Kidney capillary endothelial cell (primary cell): Measurements from ENCODE around the gene RERE.

ENCODE experiments used
- DNase-seq: peaks from one replicate; pipeline ENCODE4 v3.0.0-alpha.2; 2018; ENCODE audit warnings: low spot score

RERE gene

DNA sequence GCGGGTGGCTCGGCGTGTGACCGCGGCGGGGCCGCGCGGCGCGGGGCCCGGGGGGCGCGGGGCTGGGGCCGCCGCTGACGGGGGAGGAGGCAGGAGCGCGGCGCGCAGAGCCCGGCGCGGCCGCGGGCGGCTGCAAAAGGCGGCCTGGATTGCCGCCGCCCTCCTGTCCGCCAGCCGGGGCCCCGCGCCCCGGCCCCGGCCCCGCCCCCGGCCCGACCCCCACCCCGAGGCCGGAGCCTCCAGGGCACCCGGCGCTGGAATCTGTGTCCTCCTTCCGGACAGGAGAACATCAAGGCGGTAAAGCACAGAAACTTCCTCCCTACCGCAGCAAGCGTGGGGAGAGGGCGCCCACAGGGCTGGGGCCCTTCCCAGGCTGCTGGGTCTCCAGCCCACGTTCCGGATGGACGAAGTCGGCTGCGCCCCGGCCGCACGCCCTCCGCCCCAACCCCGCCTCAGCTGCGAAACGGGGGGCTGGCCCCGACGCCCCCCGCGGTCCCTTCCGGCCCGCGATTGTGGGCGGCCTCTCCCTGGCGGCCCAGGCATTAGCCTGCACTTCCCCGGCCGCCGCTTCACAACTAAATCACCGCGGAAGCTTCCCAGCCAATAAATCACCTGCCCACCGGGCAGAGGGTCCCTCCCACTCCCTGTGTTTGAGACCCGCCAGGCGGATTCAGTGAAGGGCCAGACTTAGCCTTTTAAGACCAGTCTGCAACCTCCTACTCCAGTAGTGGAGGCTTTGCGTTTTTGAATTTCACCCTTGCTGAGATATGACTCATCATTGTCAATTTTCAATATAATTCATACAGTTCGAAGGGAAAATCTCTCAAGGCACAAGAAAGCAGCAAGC, 393.5 kb downstream of the RERE start:
- peak; percentile 39 for DNase-seq

DNA sequence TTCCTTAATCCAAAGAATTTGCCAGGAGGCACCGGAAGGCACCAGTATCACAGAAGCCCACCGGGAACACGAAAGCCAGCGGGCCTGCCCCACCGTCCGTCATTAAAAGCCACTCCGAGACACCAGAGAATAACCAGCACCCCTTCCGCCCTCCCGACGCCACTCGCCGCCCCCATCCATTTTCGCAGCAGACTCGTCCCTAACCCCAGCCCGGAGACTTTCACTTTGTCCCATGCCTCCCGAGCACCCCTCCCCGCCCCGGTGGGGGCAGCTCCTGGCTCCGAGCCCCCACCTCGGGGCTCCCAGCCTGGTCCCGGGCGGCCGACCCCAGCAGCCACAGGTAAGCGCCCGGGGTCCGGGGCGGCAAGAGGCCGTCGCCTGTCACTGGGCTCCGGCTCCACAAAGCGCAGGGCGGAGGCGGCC, 394.2 kb downstream of the RERE start:
- no peak for DNase-seq

DNA sequence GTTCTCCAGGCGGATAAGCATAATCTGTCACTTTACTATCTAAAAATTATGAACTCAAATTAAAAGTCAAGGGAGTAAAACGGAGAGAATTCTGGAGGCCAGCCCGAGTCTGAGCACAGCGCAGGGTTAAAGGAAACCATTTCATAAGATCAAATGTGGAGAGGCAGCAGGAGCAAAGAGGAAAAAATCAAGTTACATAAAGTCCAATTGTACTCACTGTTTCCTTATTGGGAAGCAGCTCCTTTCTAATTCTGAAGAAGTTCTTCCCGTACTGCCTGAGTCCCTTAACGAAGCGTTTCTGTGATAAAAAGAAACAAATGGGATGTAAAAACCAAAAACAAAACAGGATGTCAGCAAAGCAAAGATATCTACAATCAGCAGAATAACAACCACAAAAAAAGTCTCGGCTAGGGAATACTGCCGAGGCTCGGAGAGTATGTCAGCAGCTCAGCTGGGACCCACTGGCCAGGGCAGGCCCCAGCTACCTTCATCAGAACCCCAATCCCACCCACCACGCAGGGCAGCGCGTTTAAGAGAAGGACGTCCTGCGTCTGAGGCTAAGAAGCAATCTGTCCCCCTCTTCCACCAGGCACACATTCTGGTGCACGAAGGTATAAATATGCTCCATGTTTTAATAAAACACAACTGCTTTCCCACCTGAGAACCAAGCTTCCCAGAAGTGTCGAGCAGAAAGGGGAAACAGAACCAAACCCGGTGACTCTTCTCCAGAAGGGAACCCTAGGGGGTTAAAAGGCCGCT, 394.8 kb downstream of the RERE start:
- DNase-seq, result no peak

DNA sequence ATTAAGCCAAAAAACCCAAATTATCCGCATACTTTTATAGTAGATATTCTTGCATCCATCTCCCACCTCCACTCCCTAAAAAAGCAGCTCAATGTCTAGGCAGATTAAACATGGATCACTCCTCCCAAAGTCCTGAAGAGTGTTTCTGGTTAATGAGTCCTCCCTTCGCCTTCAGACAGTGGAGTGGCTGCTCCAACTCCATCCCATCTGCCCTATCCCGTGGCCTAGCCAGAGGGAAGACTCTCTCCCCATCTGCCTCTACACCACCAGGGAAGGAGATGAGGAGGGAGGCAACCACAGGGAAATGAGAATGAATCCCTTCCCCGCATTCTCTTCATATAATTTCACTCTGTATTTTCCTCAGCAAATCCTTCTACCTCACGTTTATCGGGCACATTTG, 395.7 kb downstream of the RERE start:
- no peak for DNase-seq

DNA sequence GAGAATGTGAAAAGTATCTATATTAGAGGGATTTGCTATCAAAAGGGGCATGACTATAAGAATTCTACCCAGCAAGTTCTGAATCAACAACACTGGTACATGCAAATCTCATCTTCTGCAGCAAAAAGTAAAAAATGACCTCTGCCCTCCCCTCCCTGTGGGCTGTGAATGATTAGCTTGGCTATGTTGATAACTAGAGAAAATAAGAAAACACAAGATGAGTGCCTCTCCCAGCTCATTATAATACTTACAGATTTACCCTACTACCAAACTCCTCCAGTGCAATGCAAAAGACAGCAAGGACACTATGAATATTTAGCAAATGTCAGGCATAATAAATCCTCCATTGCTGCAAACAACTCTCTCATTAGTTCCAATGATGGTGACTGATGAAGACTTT, 397.1 kb downstream of the RERE start:
- DNase-seq, result no peak

DNA sequence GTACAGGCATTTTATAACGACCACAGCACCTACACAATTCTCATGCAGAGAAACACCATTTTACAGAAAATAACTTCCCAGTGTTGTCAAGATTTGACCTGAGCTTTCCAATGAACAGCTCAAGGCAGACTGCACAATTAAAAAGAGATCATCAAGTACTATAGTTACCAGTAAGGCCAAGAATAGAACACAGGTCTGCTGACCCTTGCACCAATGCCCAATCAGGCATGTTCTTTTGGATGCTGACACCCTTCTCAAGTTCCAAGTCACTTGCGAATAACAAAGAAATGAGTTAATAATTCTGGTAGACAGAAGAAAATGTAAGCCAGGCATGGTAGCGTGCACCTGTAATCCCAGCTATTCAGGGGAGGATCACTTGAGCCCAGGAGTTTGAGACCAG, 397.6 kb downstream of the RERE start:
- no peak for DNase-seq

DNA sequence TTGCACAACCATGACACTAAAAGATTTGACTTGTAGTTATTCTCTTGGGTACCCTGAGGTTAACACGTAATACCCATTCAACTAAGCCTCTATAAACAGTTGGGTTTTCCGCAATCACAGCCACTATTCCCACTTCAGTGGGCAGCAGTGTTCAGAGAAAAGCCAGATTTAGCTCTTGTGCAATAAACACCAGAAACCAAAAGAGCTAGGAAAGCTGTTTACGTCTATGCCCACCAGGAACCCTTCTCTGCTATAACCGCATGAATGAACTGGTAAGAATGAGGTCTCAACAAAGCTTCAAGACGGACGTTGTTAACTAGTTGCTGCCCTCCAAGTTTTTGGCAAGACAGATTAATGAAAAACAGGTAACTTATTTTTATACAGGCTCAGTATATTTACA, 398.3 kb downstream of the RERE start:
- no peak for DNase-seq

DNA sequence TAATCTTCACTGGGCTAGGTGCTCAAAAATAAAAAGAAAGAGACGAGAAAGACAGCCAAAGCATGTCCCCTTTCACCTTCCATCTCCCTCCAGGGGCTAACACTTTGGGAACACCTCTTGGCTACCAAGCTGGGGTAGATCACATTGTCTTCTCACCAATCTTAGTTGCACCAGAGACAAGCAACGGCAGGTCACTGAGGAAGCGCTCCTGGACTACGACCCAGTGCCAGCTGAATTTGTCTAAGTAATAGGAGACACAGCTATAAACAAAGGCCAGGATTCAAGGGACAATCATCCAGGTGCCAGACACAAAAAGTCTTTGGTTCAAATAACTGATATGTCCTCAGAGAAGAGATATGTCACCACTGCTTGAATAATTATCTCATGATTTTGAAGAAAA, 399.1 kb downstream of the RERE start:
- DNase-seq, result no peak

DNA sequence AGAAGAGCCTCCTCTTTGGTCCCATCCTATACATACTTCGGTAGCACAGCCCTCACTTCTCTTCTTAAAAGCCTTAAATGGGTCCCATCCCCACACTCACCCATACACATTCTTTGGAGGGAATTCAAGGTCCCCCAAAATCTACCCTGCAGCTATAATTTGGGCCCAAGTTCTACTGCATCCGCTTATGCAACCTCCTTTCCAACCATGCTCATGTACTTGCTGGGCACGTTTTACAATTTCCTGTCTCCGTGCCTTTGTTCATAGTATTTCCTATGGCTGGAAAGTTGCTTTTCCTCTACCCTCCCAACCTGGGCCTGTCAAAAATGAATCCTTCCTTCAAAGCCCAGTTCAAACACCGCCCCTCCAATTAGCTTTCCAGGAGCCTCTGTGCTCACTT, 399.8 kb downstream of the RERE start:
- DNase-seq, result no peak

DNA sequence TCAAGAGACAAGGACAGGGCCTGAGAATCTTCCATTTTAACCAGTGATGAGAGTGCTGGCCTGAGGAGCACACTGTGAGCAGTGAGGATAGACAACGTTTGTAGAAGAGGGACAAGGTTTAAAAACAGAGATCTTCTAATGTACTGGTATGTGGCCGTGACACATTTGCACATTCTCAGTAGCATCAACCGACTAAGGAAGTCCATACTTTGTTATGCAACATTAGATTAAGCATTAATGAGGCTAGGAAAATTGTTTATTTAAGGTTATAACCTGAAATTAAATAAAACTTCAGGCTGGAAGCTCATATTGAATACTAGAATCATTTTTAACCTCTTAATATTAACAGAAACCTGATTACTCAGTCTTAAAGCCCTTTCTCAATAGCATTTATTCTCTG, 400.6 kb downstream of the RERE start:
- DNase-seq, result no peak

DNA sequence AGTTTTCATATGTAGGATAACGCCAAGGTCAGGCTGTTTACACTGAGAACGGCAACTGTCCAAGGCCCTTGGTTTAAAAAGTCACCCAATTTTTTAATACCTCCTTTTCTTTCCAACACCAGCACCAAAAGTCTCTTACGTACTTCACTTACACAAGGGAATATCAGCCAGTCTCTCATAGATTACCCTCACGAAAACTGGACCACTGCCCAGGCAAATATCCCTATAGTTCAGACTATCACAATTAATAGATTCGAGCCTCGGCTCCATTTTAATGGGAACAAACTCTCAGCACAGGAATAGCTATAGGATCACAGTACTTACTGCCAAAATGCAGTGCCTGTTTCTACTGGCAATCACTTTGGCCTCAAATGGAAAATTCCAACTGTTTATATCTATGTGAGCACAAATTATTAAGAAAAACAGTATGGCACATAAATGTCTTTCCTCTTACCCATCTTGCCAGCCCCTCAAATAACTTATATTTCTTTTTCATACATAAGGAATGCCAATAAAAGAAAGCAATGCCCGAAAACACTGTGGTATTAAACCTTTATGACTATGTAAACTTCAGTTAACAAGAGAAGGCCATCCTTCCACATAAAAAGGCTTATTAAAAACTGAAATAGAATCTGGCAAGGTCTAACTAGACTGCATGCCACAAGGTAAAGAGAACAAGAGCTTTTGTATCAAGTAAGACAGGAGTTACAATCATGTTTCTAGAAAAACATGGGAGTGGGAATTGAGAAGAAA, 401.7 kb downstream of the RERE start:
- DNase-seq, result no peak

DNA sequence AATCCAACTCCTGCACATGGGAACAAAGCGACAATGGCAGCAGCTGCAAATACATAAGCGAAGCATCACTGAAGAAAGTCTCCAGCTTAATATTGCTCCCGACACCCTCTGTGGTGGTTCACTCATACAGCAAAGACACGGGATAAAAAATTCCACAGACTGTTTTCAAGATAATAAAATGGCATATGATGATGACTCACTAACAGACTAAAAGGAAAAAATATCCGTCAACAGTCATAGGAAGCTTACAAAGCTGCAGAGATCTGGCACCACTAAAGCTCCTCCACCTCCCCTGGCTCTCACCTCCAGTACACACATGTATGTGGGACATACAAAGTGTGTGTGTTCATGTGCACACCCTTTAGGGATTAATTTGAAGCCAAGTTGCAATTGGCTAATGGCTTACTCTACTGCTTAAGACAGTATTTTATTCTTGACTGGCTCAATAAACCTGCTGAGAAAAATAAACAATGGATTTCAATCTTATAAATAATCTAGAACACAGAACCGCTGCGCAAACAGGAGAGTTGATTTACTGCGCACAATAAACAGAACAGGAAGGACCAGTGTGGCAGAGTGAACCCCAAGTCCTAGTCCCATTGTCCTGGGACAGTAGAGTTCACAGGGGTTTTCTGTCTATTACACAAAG, 405.1 kb downstream of the RERE start:
- peak; percentile 88 for DNase-seq

DNA sequence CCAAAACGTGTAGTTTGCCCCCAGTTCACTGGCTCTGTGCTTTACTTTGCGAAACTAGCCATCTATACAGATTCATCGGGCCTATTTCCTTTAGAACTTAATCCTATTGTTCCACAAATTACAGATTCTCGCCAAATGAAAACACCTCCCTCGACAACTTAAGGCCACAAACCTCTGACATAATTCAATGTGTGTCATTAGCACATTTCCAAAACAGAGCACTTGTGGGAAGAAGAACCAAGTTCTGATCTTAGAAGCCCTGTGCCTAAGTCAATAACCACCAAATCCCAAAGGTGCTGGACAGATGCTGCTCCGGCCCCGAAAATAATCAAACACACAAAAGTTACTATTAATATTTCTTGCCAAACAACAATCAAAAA, 405.6 kb downstream of the RERE start:
- no peak for DNase-seq

DNA sequence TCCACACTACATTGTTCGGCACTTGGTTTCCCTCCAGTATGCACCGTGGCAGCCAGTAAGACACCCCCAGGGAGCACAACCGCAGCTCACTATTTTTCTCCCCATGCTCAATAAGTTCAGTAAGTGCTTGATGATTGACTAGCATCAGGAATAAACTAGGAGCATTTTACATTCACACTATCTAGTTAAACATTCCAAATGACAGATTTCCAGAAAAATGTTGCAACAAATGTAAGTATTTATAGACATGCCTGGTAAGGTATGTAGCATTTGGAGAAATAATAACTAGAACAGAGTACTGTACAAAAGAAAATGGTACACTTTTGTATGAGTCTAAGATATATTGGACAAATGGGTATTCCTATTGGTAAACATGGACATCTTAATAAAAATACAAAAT, 406.6 kb downstream of the RERE start:
- no peak for DNase-seq

DNA sequence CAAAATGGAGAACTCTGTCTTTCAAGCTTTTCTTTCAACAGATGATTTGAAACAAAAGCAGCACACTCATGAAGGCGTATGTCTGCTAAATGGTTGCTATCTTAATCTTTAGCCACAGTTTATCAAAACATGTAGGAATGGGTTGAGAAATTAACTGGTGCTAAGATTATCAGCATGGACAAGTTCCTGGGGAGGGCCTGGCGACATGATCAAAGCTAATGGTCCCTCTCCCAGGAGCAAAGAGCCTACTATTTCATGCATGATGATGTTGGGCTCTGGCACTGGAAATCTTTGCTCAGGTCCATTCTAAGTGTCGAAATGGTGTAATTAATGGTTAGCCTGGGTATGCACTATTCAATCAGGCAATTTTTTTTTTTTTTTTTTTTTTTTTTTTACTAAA, 407.8 kb downstream of the RERE start:
- DNase-seq, result no peak

DNA sequence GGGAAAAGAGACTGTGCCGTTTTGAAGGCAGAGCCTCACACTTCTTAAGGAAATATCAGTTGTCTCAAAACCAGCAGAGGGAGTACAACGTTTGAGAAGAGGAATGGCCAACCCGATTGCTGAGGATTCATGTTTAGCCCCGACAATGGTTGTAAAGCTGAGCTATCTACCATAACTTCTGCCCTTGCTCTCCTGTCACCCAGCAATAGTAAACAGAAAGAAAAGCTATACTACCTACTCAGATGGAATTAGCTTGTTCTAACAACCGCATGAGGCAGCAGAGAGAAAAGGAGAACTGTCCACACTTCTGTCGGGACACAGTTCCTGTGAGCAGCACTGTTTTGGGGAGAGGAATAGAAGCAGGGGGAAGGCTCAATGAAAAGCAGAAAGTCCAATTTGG, 408.3 kb downstream of the RERE start:
- no peak for DNase-seq

DNA sequence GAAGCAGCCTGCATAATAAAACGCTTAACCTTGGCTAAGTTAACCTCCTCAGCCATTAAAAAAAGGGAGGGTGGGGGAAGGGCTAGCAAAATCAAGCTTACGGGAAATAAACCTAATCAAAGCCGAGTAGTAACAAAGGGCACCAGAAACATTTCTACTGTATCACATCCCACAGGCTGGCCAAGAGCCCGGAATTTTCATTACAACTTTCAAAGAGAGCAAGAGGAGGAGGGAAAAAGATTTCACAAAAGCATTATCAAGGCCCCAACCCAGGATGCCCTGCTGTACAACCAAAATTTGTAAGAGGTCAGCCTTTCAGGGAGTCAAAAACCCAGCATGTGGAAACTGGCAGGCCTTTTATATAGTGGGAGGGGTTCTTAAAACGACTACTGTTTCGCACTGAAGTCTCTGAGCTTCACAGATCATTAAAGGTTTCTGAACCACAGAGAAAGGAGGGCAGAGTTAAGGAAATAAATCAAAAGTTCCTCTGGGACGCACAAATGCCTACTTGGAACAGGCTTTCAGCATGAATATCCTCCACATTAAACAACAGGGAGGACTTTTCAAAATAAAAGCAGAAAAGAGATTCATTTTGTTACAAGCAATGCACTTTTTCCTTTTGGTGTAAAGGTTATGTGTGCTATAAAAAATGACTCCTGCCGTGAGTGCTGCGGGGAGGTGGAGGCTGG, 409.1 kb downstream of the RERE start:
- DNase-seq, result no peak

DNA sequence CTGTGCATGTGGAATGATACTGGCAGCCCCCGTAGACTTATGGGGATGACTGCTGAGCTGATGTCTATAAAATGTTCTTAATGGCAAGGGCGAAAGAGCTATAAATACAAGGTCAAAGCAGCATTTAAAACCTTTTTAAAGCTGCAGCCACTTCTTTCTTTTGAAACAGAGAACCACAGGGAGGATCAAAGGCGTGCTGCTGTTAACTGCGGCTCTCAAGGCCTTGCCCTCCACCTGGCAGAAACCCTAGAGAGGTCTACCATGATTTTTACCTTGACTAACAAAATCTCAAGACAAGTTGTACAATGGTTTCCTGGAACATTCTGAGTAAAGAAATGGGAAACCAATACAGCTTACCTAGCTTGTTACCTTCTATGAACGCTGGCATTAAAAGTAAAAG, 409.8 kb downstream of the RERE start:
- no peak for DNase-seq

DNA sequence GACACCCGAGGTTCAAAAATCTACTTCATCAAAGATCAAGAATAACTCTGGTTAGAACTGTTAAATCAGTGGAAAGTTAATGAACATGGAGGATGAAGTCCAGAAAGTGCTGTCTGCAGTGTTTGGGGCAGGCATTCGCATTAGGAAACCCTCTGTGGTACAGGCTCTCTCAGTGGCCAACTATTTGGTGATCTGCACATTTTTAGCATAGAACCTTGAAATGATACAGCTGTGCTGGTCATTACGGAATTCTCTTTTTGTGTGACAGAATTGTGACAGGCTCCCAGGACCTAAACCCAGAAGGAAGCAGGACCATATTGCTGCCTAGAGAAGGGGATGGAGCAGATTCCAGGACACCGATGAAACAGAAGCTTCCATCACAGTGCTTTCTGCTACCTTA, 410.5 kb downstream of the RERE start:
- no peak for DNase-seq

DNA sequence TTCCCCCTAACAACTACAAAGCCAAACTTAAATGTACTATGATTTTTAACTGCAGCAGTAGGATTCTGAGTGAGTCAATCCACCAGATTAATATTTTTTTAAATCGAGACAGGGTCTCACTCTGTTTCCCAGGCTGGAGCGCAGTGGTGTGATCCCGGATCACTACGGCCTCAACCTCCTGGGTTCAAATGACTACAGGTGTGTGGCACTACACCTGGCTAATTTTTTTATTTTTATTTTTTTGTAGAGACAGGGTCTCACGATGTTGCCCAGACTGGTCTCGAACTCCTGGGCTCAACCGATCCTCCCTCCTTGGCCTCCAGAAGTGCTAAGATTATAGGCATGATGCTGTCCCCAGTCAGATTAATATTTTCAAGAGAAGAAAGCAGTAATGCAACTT, 411.4 kb downstream of the RERE start:
- DNase-seq, result no peak

DNA sequence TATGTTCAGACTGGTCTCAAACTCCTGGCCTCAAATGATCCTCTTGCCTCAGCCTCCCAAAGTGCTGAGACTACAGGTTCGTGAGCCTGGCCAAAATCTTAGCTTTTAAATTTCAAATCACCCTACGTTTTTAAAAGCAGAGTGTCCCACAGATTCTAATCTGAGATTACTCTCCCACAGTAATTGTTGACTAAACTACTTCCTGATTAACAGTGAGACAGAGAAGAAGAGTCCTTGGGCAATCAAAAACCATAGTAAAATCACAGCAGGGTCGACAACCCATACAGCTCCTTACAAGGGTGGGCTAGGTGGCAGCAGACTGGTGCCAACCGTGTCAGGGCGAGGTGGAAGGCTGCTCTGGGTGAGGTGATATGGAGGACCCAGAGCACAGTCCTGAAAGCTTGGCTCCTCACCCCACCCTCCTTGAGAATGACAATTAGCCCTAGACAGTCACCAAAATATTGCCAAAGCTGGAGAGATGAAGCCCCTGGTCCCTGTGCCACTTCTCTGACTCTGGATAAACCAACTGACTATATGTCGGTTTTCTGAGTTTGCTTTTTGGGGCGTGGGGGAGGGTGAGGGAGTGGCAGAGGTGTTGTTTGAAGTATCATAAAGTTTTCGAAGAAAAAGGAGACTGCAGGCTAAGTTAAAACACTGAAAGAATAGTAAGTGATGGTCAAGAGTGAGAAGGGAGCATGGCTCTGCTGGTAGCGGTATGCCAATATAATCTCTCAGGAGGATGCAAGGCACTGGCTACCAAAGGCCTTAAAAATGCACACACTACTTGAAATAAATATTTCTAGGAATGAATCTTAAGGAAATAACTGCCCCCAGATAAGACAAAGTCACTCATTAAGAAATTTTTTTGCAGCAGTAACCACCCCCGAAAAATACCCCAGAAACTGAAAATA, 412.7 kb downstream of the RERE start:
- DNase-seq, result no peak
